ENCODE results near the gene POLK. TPM values are rescaled to one million over a fixed set of nuclear protein-coding genes. Genes with fewer than 3 reads are reported as not detected.

The POLK gene
- total and polyA plus RNA-seq, 2 of the 13 experiments (the other 11 are each of a cell fraction or from before 2014, with no cell fraction given): 8.6 to 11.7 TPM

GRCh38 chr5:75511435-75512382, at the start of gene POLK, which contains the start of gene CERT1 (continued):
- TF ChIP-seq MIER2 (CRISPR knock-in tag; IDR thresholded peaks at IDR 0.05) (no peak), ARID3A (IDR thresholded peaks at IDR 0.05; ENCODE audit: low read depth, low read length) (no peak), TEAD2 (CRISPR knock-in tag; IDR thresholded peaks at IDR 0.05) (0 out of 2 replicates have a peak, but pooled peaks have one; percentile 28), HNRNPLL (IDR thresholded peaks at IDR 0.05; ENCODE audit: low read depth, low read length, poor library complexity, severe bottlenecking) (peak; percentile 60), ZFP36 (IDR thresholded peaks at IDR 0.05; ENCODE audit: borderline replicate concordance, low read depth, low read length, partially characterized antibody) (no peak), MYNN (CRISPR knock-in tag; IDR thresholded peaks at IDR 0.05; ENCODE audit: low read depth) (no peak), ZNF510 (CRISPR knock-in tag; IDR thresholded peaks at IDR 0.05; ENCODE audit: low read depth) (no peak), PTBP1 (IDR thresholded peaks at IDR 0.05; ENCODE audit: low read depth, low read length, poor library complexity, severe bottlenecking) (no peak), SP2 (CRISPR knock-in tag; IDR thresholded peaks at IDR 0.05) (no peak), ZNF407 (CRISPR knock-in tag; IDR thresholded peaks at IDR 0.05; ENCODE audit: not compliant biosample characterization) (no peak), TEF (CRISPR knock-in tag; IDR thresholded peaks at IDR 0.05) (no peak), RFX3 (CRISPR knock-in tag; IDR thresholded peaks at IDR 0.05) (no peak), NBN (conservative IDR thresholded peaks at IDR 0.05) (no peak)
